Colonic mucosa (tissue), 4 donors: ENCODE results near the gene MVD. TPM values are rescaled to one million over a fixed set of nuclear protein-coding genes. Genes with fewer than 3 reads are reported as not detected.

Source experiments
- DNase-seq: peaks from one replicate; pipeline ENCODE4 v3.0.0-alpha.2; 2020
- H3K27ac ChIP-seq: fragments of 200-600 bp; one replicate; pipeline ENCODE4 v1.8.0; 2021
- H3K27me3 ChIP-seq: fragments of 200-600 bp; one replicate; pipeline ENCODE4 v1.8.0; 2021
- H3K36me3 ChIP-seq: fragments of 200-600 bp; one replicate; pipeline ENCODE4 v1.8.0; 2021
- H3K4me1 ChIP-seq: fragments of 200-600 bp; one replicate; pipeline ENCODE4 v1.8.0; 2021; ENCODE audit warnings: mild to moderate bottlenecking
- H3K4me3 ChIP-seq: fragments of 200-600 bp; one replicate; pipeline ENCODE4 v1.8.0; 2021
- H3K9ac ChIP-seq, 2 donors: one replicate each; pipeline ENCODE4 v1.7.0; 2013; ENCODE audit warnings: control low read depth in 2 of 2, low read depth in 2 of 2, low read length in 2 of 2
- H3K9me3 ChIP-seq: fragments of 200-600 bp; one replicate; pipeline ENCODE4 v1.8.0; 2021
- CTCF ChIP-seq: fragments of 200-600 bp; IDR thresholded peaks from one replicate; pipeline ENCODE4 v1.8.0; 2022; ENCODE audit warnings: antibody characterized with exemption, mild to moderate bottlenecking
- intact Hi-C: fragments of 100-400 bp; cut with DNase I; formaldehyde crosslinking; loops from one replicate; pipeline ENCODE4 v1.14.1; 2022
- total RNA-seq, 2 donors: library from RNA; stranded (reverse); fragmentation: NEBNext Ultra II Directional in 1 of 2; extraction: Animal tissue kit (Norgen Biotek cat#: 25700) in 1 of 2; gene quantifications; one replicate each; pipeline ENCODE4 v1.2.1, GENCODE V29; 2021
- donor health status: healthy.
- donor health status: DM: no; HTN: no; CAD: no.
- donor health status: DM: no; HTN: no; CAD: no.

Gene MVD
- total RNA-seq, 2 donors from 2014 or later = 86.2 to 132 TPM

- DNase-seq = no peak
- no peak overlapping the region for H3K27ac ChIP-seq
- no peaks in the 10 kb centered on the region for H3K27me3 ChIP-seq
- no peak overlapping the region for H3K4me3 ChIP-seq
- peak overlapping the region in 1 of 2 donors; percentile 24 for H3K9ac ChIP-seq
- intact Hi-C loops = no loop called here
- H3K36me3 ChIP-seq = no peaks in the 10 kb centered on the region
- H3K9me3 ChIP-seq = no peaks in the 10 kb centered on the region
- no peak for TF ChIP-seq CTCF
- H3K4me1 ChIP-seq = peaks cover 5% of the 10 kb centered on the region
Measured at GRCh38 chr16:88692861-88693260, 30.0 kb upstream of the MVD start.

- no peak for DNase-seq
- Histone ChIP-seq H3K36me3 (no peaks in the 10 kb centered on the region), H3K9me3 (no peaks in the 10 kb centered on the region), H3K27me3 (no peaks in the 10 kb centered on the region), H3K4me1 (peaks cover 8% of the 10 kb centered on the region), H3K9ac (no peak overlapping the region), H3K27ac (no peak overlapping the region), H3K4me3 (no peak overlapping the region)
- intact Hi-C loops = no loop called here
- TF ChIP-seq CTCF = no peak
Measured at GRCh38 chr16:88691924-88692560, 29.2 kb upstream of the MVD start.

- H3K27ac ChIP-seq = no peak overlapping the region
Measured at GRCh38 chr16:88691129-88691813, 28.4 kb upstream of the MVD start.

GRCh38 chr16:88690341-88691128 is 27.6 kb upstream of the MVD start:
- H3K9me3 ChIP-seq = no peaks in the 10 kb centered on the region
- peaks cover 14% of the 10 kb centered on the region for H3K4me1 ChIP-seq
- no peak overlapping the region for H3K4me3 ChIP-seq
- intact Hi-C loops = no loop called here
- no peak for DNase-seq
- peaks cover 2% of the 10 kb centered on the region for H3K27me3 ChIP-seq
- TF ChIP-seq CTCF = no peak
- no peaks in the 10 kb centered on the region for H3K36me3 ChIP-seq
- H3K27ac ChIP-seq = no peak overlapping the region
- no peak overlapping the region for H3K9ac ChIP-seq

More at GRCh38 chr16:88691129-88691813, 28.4 kb upstream of the MVD start:
- peaks cover 14% of the 10 kb centered on the region for H3K4me1 ChIP-seq
- no peaks in the 10 kb centered on the region for H3K27me3 ChIP-seq
- DNase-seq = no peak
- H3K36me3 ChIP-seq = no peaks in the 10 kb centered on the region
- H3K4me3 ChIP-seq = no peak overlapping the region
- no peak overlapping the region for H3K9ac ChIP-seq
- TF ChIP-seq CTCF = no peak
- no peaks in the 10 kb centered on the region for H3K9me3 ChIP-seq
- intact Hi-C loops = no loop called here

- DNase-seq = peak; percentile 76
- Histone ChIP-seq H3K27ac (no peak overlapping the region), H3K4me3 (no peak overlapping the region), H3K4me1 (peaks cover 14% of the 10 kb centered on the region), H3K36me3 (no peaks in the 10 kb centered on the region), H3K9me3 (no peaks in the 10 kb centered on the region), H3K9ac (no peak overlapping the region), H3K27me3 (peaks cover 7% of the 10 kb centered on the region)
- TF ChIP-seq CTCF = no peak
- intact Hi-C loops = no loop called here
Measured at GRCh38 chr16:88688013-88688778, 25.3 kb upstream of the MVD start.
